ENCODE measurements around the gene GSS.

GRCh38 chr20:35004051-35004725 lies 48.6 kb upstream of the GSS start:
- TF ChIP-seq MAX (IDR thresholded peaks at IDR 0.05; ENCODE audit: insufficient read depth, insufficient read length) (no peak), POLR2AphosphoS5 (IDR thresholded peaks at IDR 0.05; ENCODE audit: insufficient read depth, low read depth, low read length) (no peak), POLR2A (IDR thresholded peaks at IDR 0.05; ENCODE audit: low read depth, low read length) (no peak), EZH2 (IDR thresholded peaks at IDR 0.05; ENCODE audit: borderline replicate concordance, low read depth, low read length, severe bottlenecking) (no peak), JUN (IDR thresholded peaks at IDR 0.05; ENCODE audit: borderline replicate concordance, insufficient read depth, insufficient read length, low read depth) (no peak), MYC (IDR thresholded peaks at IDR 0.05; ENCODE audit: low read depth, low read length) (no peak), FOS (IDR thresholded peaks at IDR 0.05; ENCODE audit: borderline replicate concordance, insufficient read depth, low read length) (no peak), GATA2 (IDR thresholded peaks at IDR 0.05; ENCODE audit: insufficient read depth, insufficient read length, low read depth, low read length) (no peak)
- TF ChIP-seq, protein P1, sequence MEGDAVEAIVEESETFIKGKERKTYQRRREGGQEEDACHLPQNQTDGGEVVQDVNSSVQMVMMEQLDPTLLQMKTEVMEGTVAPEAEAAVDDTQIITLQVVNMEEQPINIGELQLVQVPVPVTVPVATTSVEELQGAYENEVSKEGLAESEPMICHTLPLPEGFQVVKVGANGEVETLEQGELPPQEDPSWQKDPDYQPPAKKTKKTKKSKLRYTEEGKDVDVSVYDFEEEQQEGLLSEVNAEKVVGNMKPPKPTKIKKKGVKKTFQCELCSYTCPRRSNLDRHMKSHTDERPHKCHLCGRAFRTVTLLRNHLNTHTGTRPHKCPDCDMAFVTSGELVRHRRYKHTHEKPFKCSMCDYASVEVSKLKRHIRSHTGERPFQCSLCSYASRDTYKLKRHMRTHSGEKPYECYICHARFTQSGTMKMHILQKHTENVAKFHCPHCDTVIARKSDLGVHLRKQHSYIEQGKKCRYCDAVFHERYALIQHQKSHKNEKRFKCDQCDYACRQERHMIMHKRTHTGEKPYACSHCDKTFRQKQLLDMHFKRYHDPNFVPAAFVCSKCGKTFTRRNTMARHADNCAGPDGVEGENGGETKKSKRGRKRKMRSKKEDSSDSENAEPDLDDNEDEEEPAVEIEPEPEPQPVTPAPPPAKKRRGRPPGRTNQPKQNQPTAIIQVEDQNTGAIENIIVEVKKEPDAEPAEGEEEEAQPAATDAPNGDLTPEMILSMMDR (IDR thresholded peaks at IDR 0.05; ENCODE audit: extremely low read depth in 1 of 2, insufficient read depth in 1 of 2, low read depth in 1 of 2, low read length in 2 of 2) = no peak

Measured in endothelial cell of umbilical vein (primary cell).